IPS-18c (cell line): ENCODE measurements around the gene INO80D.
"Not testable (repeated sequence)": the region's sequence is repeated elsewhere in the genome, so short reads cannot be mapped to it uniquely, and the experiment has no call there.

Experiments
- H3K4me3 ChIP-seq: 2 replicates; pipeline ENCODE4 v1.7.0; 2013; ENCODE audit warnings: low read depth, mild to moderate bottlenecking, low read length, moderate library complexity; ENCODE audit not compliant: insufficient read depth
- H3K9me3 ChIP-seq: one replicate; pipeline ENCODE4 v1.6.1; 2013; ENCODE audit warnings: mild to moderate bottlenecking, low read length, moderate library complexity; ENCODE audit not compliant: control insufficient read depth, insufficient read depth

Gene INO80D

DNA sequence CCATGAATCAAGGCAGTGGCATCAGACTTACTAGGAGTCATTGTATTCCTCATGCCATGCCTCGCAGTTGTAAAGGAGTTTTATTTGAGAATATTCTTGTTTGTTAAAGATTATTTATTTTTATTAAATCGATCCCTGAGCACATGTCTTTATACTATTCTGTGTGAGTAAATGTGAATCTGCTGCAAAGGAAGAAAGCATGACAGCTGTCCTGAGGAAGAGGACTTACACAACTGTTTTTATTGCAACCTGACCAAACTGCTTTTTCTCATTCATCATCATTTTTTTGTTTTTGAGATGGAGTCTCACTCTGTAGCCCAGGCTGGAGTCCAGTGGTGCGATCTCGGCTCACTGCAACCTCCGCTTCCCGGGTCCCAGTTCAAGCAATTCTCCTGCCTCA is 34.1 kb downstream of the INO80D start:
- Histone ChIP-seq H3K9me3 (no peaks in the 10 kb centered on the region), H3K4me3 (no peak overlapping the region)

DNA sequence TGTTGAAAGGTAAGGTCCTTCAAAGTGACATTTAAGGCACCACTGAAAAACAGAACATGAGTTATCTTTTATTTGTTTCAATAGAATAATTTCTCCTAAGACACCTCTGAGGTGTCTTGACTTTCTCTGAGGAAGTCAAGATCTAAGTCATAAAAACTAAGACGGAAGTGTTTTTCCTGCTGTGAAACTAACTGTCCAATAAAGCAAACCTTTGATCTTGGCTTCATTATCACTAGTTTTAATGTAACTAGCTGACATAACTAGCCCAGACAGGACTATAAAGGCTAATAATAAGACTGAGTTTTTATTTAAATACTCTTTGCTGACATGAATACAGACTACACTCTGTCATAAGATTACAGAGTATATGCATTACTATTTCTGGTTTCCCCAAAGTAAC is 36.6 kb downstream of the INO80D start:
- no peaks in the 10 kb centered on the region for H3K9me3 ChIP-seq
- no peak overlapping the region for H3K4me3 ChIP-seq

DNA sequence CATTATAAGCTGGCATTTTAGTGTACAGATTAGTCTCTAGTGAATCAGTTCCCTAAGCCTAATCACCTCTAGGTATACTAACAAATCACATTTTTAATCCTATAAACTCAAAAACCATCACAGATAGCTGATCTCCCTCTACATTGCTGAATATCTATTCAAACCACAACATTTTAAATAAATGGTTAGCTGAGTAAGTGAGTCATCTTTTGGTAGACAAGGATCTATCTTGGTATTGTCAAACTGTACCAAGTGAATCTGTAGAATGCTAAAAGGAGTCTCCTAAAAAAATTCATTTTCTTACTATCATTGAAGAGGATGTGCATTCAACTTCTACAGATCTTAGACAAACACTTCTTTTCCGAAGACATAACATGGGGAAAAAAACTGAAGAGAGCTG is 40.7 kb downstream of the INO80D start:
- no peak overlapping the region for H3K4me3 ChIP-seq
- no peaks in the 10 kb centered on the region for H3K9me3 ChIP-seq

DNA sequence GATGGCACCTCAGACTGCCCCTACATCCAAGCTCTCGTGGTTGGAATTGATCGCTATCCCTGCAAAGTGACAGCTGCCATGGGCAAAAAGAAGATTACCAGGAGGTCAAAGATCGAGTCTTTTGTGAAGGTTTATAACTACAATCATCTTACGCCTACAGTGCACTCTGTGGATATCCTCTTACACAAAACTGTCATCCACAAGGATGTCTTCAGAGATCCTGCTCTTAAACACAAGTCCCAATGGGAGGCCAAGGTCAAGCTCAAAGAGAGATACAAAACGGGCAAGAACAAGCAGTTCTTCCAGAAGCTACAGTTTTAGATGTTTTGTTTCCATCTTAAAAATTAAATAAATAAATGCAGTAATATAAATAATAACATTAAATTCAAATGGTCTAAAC is 45.4 kb downstream of the INO80D start:
- Histone ChIP-seq H3K4me3 (no peak overlapping the region), H3K9me3 (no peaks in the 10 kb centered on the region)

DNA sequence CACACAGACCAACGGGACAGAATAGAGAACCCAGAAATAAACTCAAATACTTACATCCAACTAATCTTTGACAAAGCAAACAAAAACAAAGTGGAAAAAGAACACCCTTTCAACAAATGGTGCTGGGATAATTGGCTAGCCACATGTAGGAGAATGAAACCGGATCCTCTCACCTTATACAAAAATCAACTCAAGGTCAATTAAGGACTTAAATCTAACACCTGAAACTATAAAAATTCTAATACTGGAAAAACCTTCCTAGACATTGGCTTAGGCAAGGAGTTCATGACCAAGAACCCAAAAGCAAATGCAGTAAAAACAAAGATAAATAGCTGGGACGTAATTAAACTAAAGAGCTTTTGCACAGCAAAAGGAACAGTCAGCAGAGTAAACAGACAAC is 50.6 kb downstream of the INO80D start:
- not testable (repeated sequence) for H3K4me3 ChIP-seq, H3K9me3 ChIP-seq

DNA sequence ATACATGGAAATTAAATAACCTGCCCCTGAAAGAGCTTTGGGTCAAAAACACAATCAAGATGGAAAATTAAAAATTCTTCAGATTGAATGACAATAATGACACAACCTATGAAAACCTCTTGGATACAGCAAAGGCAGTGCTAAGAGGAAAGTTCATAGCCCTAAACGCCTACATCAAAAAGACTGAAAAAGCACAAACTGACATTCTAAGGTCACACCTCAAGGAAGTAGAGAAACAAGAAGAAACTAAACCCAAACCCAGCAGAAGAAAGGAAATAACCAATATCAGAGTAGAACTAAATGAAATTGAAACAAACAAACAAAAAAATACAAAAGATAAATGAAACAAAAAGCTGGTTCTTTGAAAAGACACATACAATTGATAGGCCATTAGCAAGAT is 52.5 kb downstream of the INO80D start:
- H3K9me3 ChIP-seq, H3K4me3 ChIP-seq: not testable (repeated sequence)

DNA sequence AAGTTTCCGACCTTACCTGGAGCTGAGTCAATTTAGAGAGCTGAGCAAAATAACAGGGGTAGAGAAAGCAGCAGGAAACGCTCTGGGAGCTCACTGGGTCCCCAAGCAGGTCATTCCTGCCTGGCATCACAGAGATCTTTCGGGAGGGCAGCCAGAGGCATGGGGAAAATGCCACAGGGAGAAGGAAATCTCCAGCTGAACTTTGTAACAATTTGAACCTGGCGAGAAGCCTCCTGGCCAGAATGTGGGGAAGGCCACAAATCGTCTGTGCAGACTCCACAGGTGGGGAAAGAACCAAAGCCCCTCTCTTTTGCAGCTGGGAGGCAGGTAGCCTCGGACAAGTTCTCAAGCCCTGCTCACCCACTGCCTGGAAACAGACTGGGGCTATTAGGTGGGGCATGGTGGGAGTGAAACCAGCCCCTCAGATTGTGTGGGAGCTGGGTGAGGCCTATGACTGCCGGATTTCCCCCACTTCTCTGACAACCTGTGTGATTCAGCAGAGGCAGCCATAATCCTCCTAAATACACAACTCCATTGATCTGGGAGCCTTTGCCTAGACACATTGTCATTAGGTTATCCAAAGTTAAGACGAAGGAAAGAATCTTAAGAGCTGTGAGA is 53.9 kb downstream of the INO80D start:
- Histone ChIP-seq H3K4me3 (no peak overlapping the region), H3K9me3 (no peaks in the 10 kb centered on the region)

DNA sequence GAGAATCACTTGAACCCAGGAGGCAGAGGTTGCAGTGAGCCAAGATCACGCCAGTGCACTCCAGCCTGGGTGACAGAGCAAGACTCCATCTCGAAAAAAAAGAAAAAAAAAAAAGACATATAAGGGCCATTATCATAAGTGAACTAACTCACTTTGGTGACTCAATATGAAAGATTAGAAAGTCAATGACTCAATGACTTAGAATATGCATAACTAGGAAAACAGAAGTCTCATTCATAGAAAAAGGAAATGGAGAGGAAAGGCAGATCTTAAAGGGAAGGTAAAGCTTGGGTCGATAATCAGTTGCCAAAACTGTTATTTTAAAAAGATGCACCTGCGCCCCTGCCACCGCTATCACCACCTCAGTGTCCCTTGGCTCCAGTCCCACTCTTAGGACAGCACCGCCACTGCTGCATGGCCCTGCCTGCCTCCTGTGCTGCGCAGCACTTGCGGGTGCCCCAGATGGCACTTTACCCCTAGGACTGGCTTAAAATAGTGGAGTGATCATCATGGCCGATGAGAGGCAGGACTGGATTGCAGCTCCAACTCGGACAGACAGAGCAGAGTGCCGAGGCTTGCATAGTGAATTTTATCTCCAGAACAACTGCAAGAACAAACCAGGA is 54.7 kb downstream of the INO80D start:
- H3K4me3 ChIP-seq: no peak overlapping the region

DNA sequence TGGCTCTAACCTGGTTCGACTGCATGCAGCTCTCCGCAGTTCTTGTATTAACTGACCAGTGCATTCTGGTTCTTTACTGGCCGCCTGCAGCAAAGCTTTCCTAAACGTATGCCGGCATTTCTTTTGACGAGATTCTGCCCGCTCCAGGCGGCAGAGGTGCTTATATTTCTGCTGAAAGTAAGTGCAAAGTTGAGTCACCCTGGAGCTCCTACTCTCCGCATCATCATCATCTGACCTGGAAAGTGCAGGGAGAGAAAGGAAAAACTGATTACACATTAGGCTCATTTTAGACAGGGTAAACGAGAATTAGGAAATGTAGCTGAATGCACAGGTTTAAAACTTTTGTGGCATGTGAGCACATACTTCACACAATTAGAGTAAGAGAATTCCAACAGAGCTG is 57.9 kb downstream of the INO80D start:
- no peaks in the 10 kb centered on the region for H3K9me3 ChIP-seq

More for the DNA sequence above, 54.7 kb downstream of the INO80D start:
- no peaks in the 10 kb centered on the region for H3K9me3 ChIP-seq

DNA sequence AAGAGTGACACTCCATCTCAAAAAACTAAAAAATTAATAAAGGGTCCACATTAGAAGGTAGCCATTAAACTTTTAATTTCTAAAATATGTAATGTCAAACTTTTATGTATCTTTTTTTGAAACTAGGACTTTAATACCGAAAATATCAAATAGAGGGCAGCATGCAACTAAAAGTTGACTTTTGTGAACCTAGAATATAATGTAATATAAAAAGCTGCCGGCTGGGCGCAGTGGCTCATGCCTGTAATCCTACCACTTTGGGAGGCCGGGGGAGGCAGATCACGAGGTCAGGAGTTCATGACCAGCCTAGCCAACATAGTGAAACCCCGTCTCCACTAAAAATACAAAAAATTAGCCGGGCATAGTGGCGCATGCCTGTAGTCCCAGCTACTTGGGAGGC is 62.8 kb downstream of the INO80D start:
- Histone ChIP-seq H3K4me3 (no peak overlapping the region), H3K9me3 (no peaks in the 10 kb centered on the region)

More for the DNA sequence above, 57.9 kb downstream of the INO80D start:
- no peak overlapping the region for H3K4me3 ChIP-seq

DNA sequence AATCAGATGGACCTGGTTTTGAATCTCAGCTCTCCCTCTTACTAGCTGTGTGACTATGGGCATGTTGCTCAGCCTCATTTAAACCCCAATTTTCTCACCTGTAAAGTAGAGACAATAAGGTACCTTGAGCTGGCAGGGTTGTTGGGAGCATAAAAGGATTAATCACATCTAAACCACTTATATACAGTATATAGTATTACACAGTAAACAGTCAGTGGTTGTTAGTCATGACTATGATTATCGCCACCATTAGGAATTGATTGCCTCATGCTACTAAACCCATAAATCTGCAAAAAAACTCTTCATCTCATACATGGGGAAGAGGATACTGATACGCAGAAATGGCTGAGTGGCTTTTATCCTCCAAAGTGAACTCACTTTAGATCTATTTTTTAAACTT is 65.8 kb downstream of the INO80D start:
- Histone ChIP-seq H3K9me3 (no peaks in the 10 kb centered on the region), H3K4me3 (no peak overlapping the region)

DNA sequence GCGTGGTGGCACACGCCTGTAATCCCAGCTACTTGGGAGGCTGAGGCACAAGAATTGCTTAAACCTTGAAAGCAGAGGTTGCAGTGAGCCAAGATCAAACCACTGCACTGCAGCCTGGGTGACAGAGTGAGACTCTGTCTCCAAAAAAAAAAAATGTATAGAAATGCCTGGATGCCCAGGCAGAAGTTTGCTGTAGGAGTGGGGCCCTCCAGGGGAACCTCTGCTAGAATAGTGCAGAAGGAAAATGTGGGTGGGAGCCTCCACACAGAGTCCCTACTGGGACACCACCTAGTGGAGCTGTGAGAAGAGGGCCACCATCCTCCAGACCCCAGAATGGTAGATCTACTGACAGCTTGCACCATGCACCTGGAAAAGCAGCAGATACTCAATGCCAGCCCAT is 70.2 kb downstream of the INO80D start:
- not testable (repeated sequence) for H3K9me3 ChIP-seq, H3K4me3 ChIP-seq

DNA sequence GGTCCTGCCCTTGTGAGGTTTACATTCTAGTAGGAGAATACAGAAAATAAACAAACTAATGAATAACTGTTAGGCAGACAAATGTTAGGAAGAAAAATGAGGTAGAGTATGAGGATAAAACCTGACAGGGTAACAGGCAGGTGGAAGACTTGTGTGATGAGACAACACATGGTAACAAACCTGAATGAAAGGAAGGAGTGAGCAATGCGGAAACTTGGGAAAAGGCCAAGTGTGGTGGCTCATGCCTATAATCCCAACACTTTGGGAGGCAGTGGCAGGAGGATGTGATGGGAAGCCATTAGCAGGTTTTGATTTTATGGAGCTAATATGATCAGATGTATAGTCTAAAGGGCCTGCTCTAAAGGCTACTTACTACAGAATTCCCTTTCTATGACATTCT is 74.2 kb downstream of the INO80D start:
- H3K4me3 ChIP-seq: no peak overlapping the region
- peaks cover 2% of the 10 kb centered on the region for H3K9me3 ChIP-seq

DNA sequence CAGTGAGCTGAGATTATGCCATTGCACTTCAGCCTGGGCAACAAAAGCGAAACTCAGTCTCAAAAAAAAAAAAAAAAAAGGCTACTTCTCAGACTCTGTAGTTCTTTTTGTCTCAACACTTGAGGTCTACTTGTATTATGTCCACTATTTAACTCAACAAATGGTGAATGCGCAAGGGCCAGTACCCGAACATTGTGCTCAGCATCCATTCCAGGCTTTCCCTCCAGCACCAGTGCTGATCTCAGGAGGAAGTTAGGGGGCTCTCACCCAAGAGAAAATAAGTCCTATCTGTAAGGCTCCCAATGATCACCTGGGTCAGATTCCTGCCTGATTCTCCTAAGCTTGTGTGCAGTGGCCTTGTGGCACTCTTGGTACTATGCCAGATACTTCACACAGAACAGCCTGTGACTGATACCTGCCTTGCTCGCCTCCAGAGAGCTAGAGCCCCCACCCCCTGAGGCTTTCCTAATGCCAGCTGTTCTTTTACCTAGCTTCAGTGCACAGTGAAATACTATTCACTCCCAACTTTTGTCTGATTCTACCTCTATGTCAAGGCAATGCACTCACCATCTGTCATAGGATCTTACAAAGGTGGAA is 74.9 kb downstream of the INO80D start:
- Histone ChIP-seq H3K4me3 (no peak overlapping the region), H3K9me3 (peaks cover 2% of the 10 kb centered on the region)

DNA sequence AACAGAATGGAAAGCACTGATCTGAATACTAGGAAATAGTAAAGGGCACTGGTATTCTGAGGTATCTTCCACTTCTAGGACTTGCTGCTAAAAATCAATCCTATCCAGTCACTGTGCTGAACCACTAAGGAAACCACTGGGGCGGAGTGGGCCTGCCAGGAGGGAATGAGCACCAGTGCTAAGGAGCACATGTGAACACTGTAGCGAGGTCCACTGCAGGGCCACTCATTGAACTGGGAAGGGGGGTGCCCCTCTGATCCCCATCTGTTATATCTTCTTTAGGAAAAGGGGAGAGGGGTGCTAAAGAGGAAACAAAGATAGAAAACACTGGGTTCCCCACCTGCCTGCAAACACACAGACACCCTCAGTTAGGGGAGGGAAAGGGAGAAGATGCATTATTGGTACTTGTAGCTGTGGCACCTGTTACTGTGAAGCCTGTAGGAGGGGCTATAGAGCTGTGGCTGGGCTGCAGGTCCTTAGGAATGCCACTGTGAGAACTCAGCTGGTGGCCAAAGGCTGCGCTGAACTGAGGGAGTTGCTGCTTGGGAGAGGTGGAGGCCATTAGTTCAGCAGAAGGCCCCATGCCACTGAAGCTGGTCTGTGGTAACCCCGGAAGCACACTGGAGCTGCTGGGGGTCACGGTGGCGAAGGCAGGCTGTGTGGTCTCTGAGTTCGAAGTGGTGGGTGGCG is 81.8 kb downstream of the INO80D start:
- H3K9me3 ChIP-seq: peaks cover 2% of the 10 kb centered on the region
- H3K4me3 ChIP-seq: no peak overlapping the region

DNA sequence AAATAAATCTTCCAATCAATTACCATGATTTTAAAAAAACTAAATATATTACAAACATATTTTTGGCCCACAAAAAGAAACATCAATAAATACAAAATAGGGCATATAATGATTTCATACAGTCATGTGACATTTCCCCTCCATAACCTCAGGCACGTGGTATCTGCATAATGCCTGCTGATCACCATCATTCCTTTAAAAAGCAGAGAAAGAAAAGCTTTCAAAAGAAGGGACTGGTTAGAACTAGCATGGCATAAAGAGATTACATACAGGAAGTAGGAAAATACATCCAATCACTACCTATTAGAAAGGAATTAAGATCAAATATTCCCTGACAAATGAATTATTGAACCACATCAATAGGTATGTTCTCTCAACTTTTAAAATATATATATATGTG is 83.5 kb downstream of the INO80D start:
- H3K4me3 ChIP-seq: no peak overlapping the region

DNA sequence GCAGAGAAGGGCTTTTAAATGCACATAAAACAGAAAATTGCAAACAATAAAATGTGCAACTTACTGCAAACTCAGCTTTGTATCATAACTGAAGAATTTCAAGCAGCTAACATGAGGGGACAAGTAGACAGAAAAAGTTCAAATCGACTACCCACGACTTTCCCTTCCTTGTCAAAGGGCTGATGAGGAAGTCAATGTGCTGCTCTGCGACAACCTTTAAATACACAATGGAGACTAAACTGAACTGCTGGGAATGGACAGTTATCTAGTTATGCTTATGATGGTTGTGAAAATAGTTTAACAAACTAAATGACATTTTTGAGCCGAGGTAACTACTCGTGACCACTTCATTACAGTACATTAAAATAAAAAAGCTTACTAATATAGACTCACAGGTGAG is 84.1 kb downstream of the INO80D start:
- H3K9me3 ChIP-seq: no peaks in the 10 kb centered on the region
- no peak overlapping the region for H3K4me3 ChIP-seq

More for the DNA sequence above, 83.5 kb downstream of the INO80D start:
- H3K9me3 ChIP-seq: no peaks in the 10 kb centered on the region

DNA sequence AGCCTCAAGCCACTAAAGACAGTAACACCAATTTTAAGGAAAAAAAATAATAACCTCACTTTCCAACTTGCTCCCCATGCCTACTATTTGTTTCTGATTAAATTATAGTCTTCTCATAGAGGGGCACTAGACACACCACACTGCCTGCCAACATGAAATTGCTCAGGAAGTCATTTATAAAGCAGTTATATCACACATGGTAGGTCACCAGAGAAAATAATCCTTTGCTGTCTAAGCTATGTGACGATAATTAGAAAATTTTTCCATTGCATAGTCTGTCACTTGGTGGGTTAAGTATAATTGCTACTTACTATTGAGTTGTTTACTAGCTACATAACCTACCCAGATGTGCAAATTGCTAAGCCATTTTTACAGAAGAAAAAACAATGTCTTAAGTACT is 85.2 kb downstream of the INO80D start:
- no peak overlapping the region for H3K4me3 ChIP-seq
- no peaks in the 10 kb centered on the region for H3K9me3 ChIP-seq
